H9 (cell line): ENCODE measurements around the gene EPAS1. TPM values are rescaled to one million over a fixed set of nuclear protein-coding genes. Genes with fewer than 3 reads are reported as not detected.

ENCODE experiments used
- DNase-seq: peaks from one replicate; pipeline ENCODE4 v3.0.0-alpha.2; 2017
- H2AFZ ChIP-seq: one replicate; pipeline ENCODE4 v1.6.1; 2013; ENCODE audit warnings: mild to moderate bottlenecking, low read length, control low read depth, moderate library complexity
- H2AK5ac ChIP-seq: 2 replicates; pipeline ENCODE4 v1.6.1; 2013; ENCODE audit warnings: low read length, control low read depth, mixed read lengths; ENCODE audit not compliant: insufficient read length
- H2BK120ac ChIP-seq: one replicate; pipeline ENCODE4 v1.6.1; 2013; ENCODE audit warnings: low read depth, mild to moderate bottlenecking, low read length, control low read depth, inconsistent platforms; ENCODE audit not compliant: poor library complexity, severe bottlenecking
- H2BK12ac ChIP-seq: 2 replicates; pipeline ENCODE4 v1.6.1; 2013; ENCODE audit warnings: low read length, control low read depth, mixed read lengths, low read depth; ENCODE audit not compliant: insufficient read length
- H2BK15ac ChIP-seq: 2 replicates; pipeline ENCODE4 v1.6.1; 2013; ENCODE audit warnings: low read depth, low read length, control low read depth
- H2BK20ac ChIP-seq: one replicate; pipeline ENCODE4 v1.6.1; 2013; ENCODE audit warnings: low read depth, mild to moderate bottlenecking, low read length, control low read depth, inconsistent platforms; ENCODE audit not compliant: poor library complexity, severe bottlenecking
- H2BK5ac ChIP-seq: 2 replicates; pipeline ENCODE4 v1.6.1; 2013; ENCODE audit warnings: low read length, control low read depth, mixed read lengths; ENCODE audit not compliant: insufficient read length
- H3K14ac ChIP-seq: 2 replicates; pipeline ENCODE4 v1.6.1; 2013; ENCODE audit warnings: low read length, control low read depth; ENCODE audit not compliant: insufficient read depth
- H3K18ac ChIP-seq: 2 replicates; pipeline ENCODE4 v1.6.1; 2013; ENCODE audit warnings: low read depth, mild to moderate bottlenecking, mixed read lengths, low read length, control low read depth; ENCODE audit not compliant: insufficient read length
- H3K23ac ChIP-seq: 2 replicates; pipeline ENCODE4 v1.6.1; 2013; ENCODE audit warnings: low read length, control low read depth, mixed read lengths, low read depth; ENCODE audit not compliant: insufficient read length
- H3K23me2 ChIP-seq: 2 replicates; pipeline ENCODE4 v1.6.1; 2013; ENCODE audit warnings: low read depth, mild to moderate bottlenecking, mixed read lengths, low read length, control low read depth; ENCODE audit not compliant: insufficient read length, poor library complexity, severe bottlenecking
- H3K27ac ChIP-seq: 2 replicates; pipeline ENCODE4 v1.5.1; 2013; ENCODE audit warnings: low read length, control low read depth, mixed read lengths, low read depth; ENCODE audit not compliant: insufficient read length
- H3K27me3 ChIP-seq: 2 replicates; pipeline ENCODE4 v1.6.1; 2013; ENCODE audit warnings: low read length, control low read depth, inconsistent platforms; ENCODE audit not compliant: insufficient read depth
- H3K4ac ChIP-seq: 2 replicates; pipeline ENCODE4 v1.6.1; 2013; ENCODE audit warnings: low read depth, mild to moderate bottlenecking, control low read depth, inconsistent platforms, low read length, moderate library complexity
- H3K4me1 ChIP-seq: 2 replicates; pipeline ENCODE4 v1.6.1; 2013; ENCODE audit warnings: low read length, control low read depth, inconsistent platforms; ENCODE audit not compliant: insufficient read depth
- H3K4me2 ChIP-seq: 2 replicates; pipeline ENCODE4 v1.6.1; 2013; ENCODE audit warnings: low read length, control low read depth, mixed read lengths; ENCODE audit not compliant: insufficient read length, insufficient read depth
- H3K56ac ChIP-seq: 2 replicates; pipeline ENCODE4 v1.6.1; 2013; ENCODE audit warnings: low read depth, mild to moderate bottlenecking, mixed read lengths, low read length, control low read depth; ENCODE audit not compliant: insufficient read length
- H3K79me1 ChIP-seq: 2 replicates; pipeline ENCODE4 v1.6.1; 2013; ENCODE audit warnings: low read depth, mild to moderate bottlenecking, moderate library complexity, low read length, control low read depth, inconsistent platforms; ENCODE audit not compliant: insufficient read depth, poor library complexity, severe bottlenecking
- H3K79me2 ChIP-seq: 2 replicates; pipeline ENCODE4 v1.6.1; 2013; ENCODE audit warnings: low read length, control low read depth, inconsistent platforms; ENCODE audit not compliant: insufficient read depth
- H3K9ac ChIP-seq: 2 replicates; pipeline ENCODE4 v1.6.1; 2013; ENCODE audit warnings: low read length, control low read depth, mixed read lengths; ENCODE audit not compliant: insufficient read length; ENCODE audit errors: extremely low read depth
- H3K9me3 ChIP-seq: one replicate; pipeline ENCODE4 v1.6.1; 2013; ENCODE audit warnings: low read depth, low read length, inconsistent platforms; ENCODE audit not compliant: control insufficient read depth
- H3T11ph ChIP-seq: one replicate; pipeline ENCODE4 v1.6.1; 2013; ENCODE audit warnings: mild to moderate bottlenecking, low read length, control low read depth, inconsistent platforms
- H4K20me1 ChIP-seq: one replicate; pipeline ENCODE4 v1.6.1; 2013; ENCODE audit not compliant: control insufficient read depth, insufficient read length, insufficient read depth
- H4K5ac ChIP-seq: 2 replicates; pipeline ENCODE4 v1.6.1; 2013; ENCODE audit warnings: low read depth, mild to moderate bottlenecking, mixed read lengths, low read length, control low read depth; ENCODE audit not compliant: insufficient read length
- H4K8ac ChIP-seq: replicated peaks from 2 replicates; pipeline ENCODE4 v1.6.1; 2013; ENCODE audit warnings: low read length, control low read depth, mixed read lengths, low read depth; ENCODE audit not compliant: insufficient read length
- H4K91ac ChIP-seq: 2 replicates; pipeline ENCODE4 v1.6.1; 2013; ENCODE audit warnings: low read depth, mild to moderate bottlenecking, moderate library complexity, mixed read lengths, low read length, control low read depth; ENCODE audit not compliant: insufficient read length
- H3K27ac Mint-ChIP-seq, 3 experiments: 2 replicates in 2 of 3; 3 replicates in 1 of 3; pipeline ENCODE4 v1.8.0; 2020 to 2021; ENCODE audit warnings: mixed read lengths in 3 of 3, mild to moderate bottlenecking in 1 of 3, moderate library complexity in 1 of 3
- H3K27me3 Mint-ChIP-seq: 2 replicates; pipeline ENCODE4 v1.8.0; 2021; ENCODE audit warnings: low read depth, mild to moderate bottlenecking, moderate library complexity, mixed read lengths
- H3K36me3 Mint-ChIP-seq, 3 experiments: 2 replicates in 2 of 3; 3 replicates in 1 of 3; pipeline ENCODE4 v1.8.0; 2020 to 2021; ENCODE audit warnings: low read depth in 3 of 3, mixed read lengths in 3 of 3; ENCODE audit not compliant: insufficient read depth in 1 of 3
- H3K4me1 Mint-ChIP-seq, 2 experiments: 2 replicates each; pipeline ENCODE4 v1.8.0; 2020; ENCODE audit warnings: mixed read lengths in 2 of 2
- H3K4me3 Mint-ChIP-seq, 2 experiments: 2 replicates in 1 of 2; 3 replicates in 1 of 2; pipeline ENCODE4 v1.8.0; 2020 to 2021; ENCODE audit warnings: mild to moderate bottlenecking in 2 of 2, mixed read lengths in 2 of 2, moderate library complexity in 1 of 2
- H3K9me3 Mint-ChIP-seq, 2 experiments: 2 replicates in 1 of 2; 3 replicates in 1 of 2; pipeline ENCODE4 v1.8.0; 2020; ENCODE audit warnings: mild to moderate bottlenecking in 2 of 2, mixed read lengths in 2 of 2, moderate library complexity in 1 of 2
- WGBS: extraction: QIAGEN DNeasy Blood & Tissue Kit; methylation state at CpG from one replicate; pipeline ENCODE4 v1.1.7; 2013; ENCODE audit warnings: missing lambda C conversion rate, low lambda C conversion rate, mixed read lengths; ENCODE audit not compliant: insufficient read length; ENCODE audit errors: extremely low coverage; 5-methylcytosine and 5-hydroxymethylcytosine counted together
- total RNA-seq: library from RNA; stranded (reverse); gene quantifications from 2 replicates; pipeline ENCODE4 v1.2.1, GENCODE V29; 2021
- TF ChIP-seq, protein P1 (sequence below): fragments of 200-600 bp; sonication (generic); conservative IDR thresholded peaks from 3 replicates; pipeline ENCODE4 v1.8.0; 2021; ENCODE audit warnings: antibody characterized with exemption, mild to moderate bottlenecking

Gene EPAS1
- total RNA-seq, 1 experiment from 2014 or later: 1.1 TPM

DNA sequence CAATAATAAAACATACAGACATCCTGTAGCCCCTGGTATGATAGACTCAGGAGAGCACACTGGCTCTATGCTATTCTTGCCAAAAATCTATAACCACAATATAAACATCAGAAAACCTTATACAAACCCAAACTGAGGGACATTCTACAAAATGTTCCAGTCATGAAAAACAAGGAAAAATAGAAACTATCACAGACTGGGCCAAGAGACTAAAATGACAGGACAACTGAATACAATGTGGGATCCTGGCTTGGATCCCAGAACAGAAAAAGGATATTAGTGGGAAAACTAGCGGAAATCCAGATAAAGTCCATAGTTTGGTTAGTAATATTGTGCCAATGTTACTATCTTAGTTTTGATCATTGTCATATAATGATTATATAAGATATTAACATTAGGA is 29.6 kb upstream of the EPAS1 start:
- Histone ChIP-seq H3K14ac (no peak overlapping the region), H3K9ac (no peak overlapping the region), H3T11ph (no peak overlapping the region), H3K79me1 (no peaks in the 10 kb centered on the region), H3K9me3 (no peaks in the 10 kb centered on the region), H3K4ac (no peak overlapping the region), H2BK20ac (no peak overlapping the region), H3K18ac (no peak overlapping the region), H4K5ac (no peak overlapping the region), H3K4me2 (no peak overlapping the region), H4K20me1 (no peaks in the 10 kb centered on the region), H4K91ac (no peak overlapping the region), H2BK5ac (no peak overlapping the region), H2BK120ac (no peak overlapping the region), H4K8ac (no peak overlapping the region), H2AFZ (no peak overlapping the region), H3K27ac (no peak overlapping the region), H2BK15ac (no peak overlapping the region), H3K4me1 (no peaks in the 10 kb centered on the region; the same call in 1 of the 2 replicates), H3K56ac (no peak overlapping the region), H3K23ac (no peak overlapping the region), H3K27me3 (no peaks in the 10 kb centered on the region), H3K23me2 (no peaks in the 10 kb centered on the region), H3K79me2 (no peaks in the 10 kb centered on the region), H2AK5ac (no peak overlapping the region), H2BK12ac (no peak overlapping the region)
- TF ChIP-seq, protein P1, sequence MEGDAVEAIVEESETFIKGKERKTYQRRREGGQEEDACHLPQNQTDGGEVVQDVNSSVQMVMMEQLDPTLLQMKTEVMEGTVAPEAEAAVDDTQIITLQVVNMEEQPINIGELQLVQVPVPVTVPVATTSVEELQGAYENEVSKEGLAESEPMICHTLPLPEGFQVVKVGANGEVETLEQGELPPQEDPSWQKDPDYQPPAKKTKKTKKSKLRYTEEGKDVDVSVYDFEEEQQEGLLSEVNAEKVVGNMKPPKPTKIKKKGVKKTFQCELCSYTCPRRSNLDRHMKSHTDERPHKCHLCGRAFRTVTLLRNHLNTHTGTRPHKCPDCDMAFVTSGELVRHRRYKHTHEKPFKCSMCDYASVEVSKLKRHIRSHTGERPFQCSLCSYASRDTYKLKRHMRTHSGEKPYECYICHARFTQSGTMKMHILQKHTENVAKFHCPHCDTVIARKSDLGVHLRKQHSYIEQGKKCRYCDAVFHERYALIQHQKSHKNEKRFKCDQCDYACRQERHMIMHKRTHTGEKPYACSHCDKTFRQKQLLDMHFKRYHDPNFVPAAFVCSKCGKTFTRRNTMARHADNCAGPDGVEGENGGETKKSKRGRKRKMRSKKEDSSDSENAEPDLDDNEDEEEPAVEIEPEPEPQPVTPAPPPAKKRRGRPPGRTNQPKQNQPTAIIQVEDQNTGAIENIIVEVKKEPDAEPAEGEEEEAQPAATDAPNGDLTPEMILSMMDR: no peak
- no peak for DNase-seq
- Mint-ChIP-seq H3K27ac (no peak overlapping the region), H3K9me3 (no peaks in the 10 kb centered on the region), H3K36me3 (no peaks in the 10 kb centered on the region), H3K4me1 (peaks cover 26 to 27% of the 10 kb centered on the region in 2 experiments), H3K4me3 (no peak overlapping the region), H3K27me3 (peaks cover 6% of the 10 kb centered on the region)
- WGBS: no CpG with 5 or more reads among the region's 1 CpG
